ENCODE data around the gene NFATC1. TPM values are rescaled to one million over a fixed set of nuclear protein-coding genes. Genes with fewer than 3 reads are reported as not detected.

The NFATC1 gene
- total RNA-seq, 2 donors from 2014 or later = 5.2 to 5.9 TPM

- H3K27me3 ChIP-seq = no peaks in the 10 kb centered on the region
- H3K4me3 ChIP-seq = no peak overlapping the region
- TF ChIP-seq CTCF (IDR thresholded peaks at IDR 0.05) = no peak
- no peak for TF ChIP-seq POLR2A (IDR thresholded peaks at IDR 0.05)
- no peaks in the 10 kb centered on the region for H3K9me3 ChIP-seq
- H3K4me1 ChIP-seq = peaks cover 7% of the 10 kb centered on the region
- DNase-seq = no peak
- intact Hi-C loops (cut with DNase I) = no loop called here
- no peak overlapping the region for H3K27ac ChIP-seq
- no peak for ATAC-seq
- 79 to 92% methylated on average over 16 to 25 of the region's 25 CpGs for WGBS, 2 donors
- no peaks in the 10 kb centered on the region for H3K36me3 ChIP-seq (replicated peaks in 1 of 2; ENCODE audit: insufficient read depth in 1 of 2, low read depth in 2 of 2)
These were observed 67.8 kb downstream of the NFATC1 start for GRCh38 chr18:79463424-79463960.

GRCh38 chr18:79465392-79465991, 69.8 kb downstream of the NFATC1 start:
- DNase-seq = peak in 1 of 4 donors; percentile 31
- ATAC-seq = no peak
- 68 to 91% methylated on average over 19 to 23 of the region's 26 CpGs for WGBS, 2 donors
- intact Hi-C loops (cut with DNase I) = no loop called here
- Histone ChIP-seq H3K27me3 (no peaks in the 10 kb centered on the region), H3K4me1 (no peaks in the 10 kb centered on the region), H3K27ac (no peak overlapping the region), H3K36me3 (replicated peaks in 1 of 2; ENCODE audit: insufficient read depth in 1 of 2, low read depth in 2 of 2) (no peaks in the 10 kb centered on the region), H3K9me3 (no peaks in the 10 kb centered on the region), H3K4me3 (no peak overlapping the region)
- TF ChIP-seq POLR2A (IDR thresholded peaks at IDR 0.05) = no peak
- no peak for TF ChIP-seq CTCF (IDR thresholded peaks at IDR 0.05)

GRCh38 chr18:79466591-79466990, 70.9 kb downstream of the NFATC1 start:
- DNase-seq (no peak), ATAC-seq (no peak)
- WGBS, 2 donors = 73 to 92% methylated on average over 2 to 16 of the region's 16 CpGs
- intact Hi-C loops (cut with DNase I) = no loop called here
- Histone ChIP-seq H3K4me1 (no peaks in the 10 kb centered on the region), H3K36me3 (replicated peaks in 1 of 2; ENCODE audit: insufficient read depth in 1 of 2, low read depth in 2 of 2) (no peaks in the 10 kb centered on the region), H3K27me3 (no peaks in the 10 kb centered on the region), H3K9me3 (no peaks in the 10 kb centered on the region), H3K4me3 (no peak overlapping the region), H3K27ac (no peak overlapping the region)
- no peak for TF ChIP-seq CTCF (IDR thresholded peaks at IDR 0.05)
- no peak for TF ChIP-seq POLR2A (IDR thresholded peaks at IDR 0.05)

- TF ChIP-seq CTCF (IDR thresholded peaks at IDR 0.05) (no peak), POLR2A (IDR thresholded peaks at IDR 0.05) (no peak)
- 96 to 97% methylated on average over 20 to 33 of the region's 33 CpGs for WGBS, 2 donors
- Histone ChIP-seq H3K4me1 (no peaks in the 10 kb centered on the region), H3K9me3 (no peaks in the 10 kb centered on the region), H3K36me3 (replicated peaks in 1 of 2; ENCODE audit: insufficient read depth in 1 of 2, low read depth in 2 of 2) (no peaks in the 10 kb centered on the region), H3K27me3 (no peaks in the 10 kb centered on the region), H3K4me3 (no peak overlapping the region), H3K27ac (no peak overlapping the region)
- intact Hi-C loops (cut with DNase I) = no loop called here
- no peak for DNase-seq
- ATAC-seq = no peak
These were observed 71.4 kb downstream of the NFATC1 start for GRCh38 chr18:79467126-79467525.
